UCSD-AML1 (cell line): ENCODE results near the gene PPP4R1.

Source experiments
- DNase-seq: peaks from one replicate; lab custom pipeline; 2025; ENCODE audit not compliant: unreplicated experiment; lab: John Stamatoyannopoulos, UW

PPP4R1 gene

DNA sequence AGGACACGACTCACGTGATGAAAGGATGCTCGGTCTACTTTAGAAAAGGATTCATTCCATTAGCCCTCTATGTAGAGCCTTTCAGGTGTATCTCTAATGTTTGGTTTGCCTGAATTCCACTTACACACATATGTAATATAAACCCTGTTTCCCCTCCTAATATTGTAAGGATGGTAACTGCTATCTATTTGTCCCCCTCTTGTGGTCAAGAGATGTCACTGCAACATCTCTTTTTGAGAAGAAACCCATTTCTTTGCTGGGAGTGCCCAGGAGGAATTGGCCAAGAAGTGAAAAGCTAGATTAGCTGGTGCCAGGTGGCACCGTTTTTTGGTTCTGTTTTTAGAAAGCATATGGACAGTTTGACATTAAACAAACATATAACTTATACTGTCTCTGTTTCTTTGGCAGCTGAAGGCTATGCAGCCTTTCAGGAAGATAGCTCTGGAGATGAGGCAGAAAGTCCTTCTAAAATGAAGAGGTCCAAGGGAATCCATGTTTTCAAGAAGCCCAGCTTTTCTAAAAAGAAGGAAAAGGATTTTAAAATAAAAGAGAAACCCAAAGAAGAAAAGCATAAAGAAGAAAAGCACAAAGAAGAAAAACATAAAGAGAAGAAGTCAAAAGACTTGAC is 97.8 kb downstream of the PPP4R1 start:
- DNase-seq: no peak

GRCh38 chr18:9513971-9514512 is 100.3 kb downstream of the PPP4R1 start:
- no peak for DNase-seq

GRCh38 chr18:9508446-9509025 is 105.8 kb downstream of the PPP4R1 start:
- DNase-seq: no peak

DNA sequence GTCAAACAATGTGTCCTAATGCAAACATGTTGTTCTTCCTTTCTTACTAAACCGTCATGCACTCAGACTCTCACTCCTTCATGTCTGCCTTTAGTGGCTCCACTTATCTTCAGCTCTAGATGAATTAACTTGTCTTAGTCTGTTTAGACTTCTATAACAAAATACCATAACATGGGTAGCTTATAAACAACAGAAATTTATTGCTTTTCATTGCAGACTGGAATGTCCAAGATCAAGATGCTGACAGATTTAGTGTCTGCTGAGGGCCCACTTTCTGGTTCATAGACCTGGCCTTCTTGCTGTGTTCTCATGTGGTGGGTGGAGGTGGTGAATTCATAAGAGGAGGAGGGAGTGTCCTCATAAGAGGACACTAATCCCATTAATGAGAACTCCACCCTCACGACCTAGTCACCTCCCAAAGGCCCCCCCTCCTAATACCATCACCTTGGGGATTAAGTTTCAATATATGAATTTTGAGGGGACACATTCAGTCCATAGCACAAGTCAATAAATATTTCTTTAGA is 106.7 kb downstream of the PPP4R1 start:
- DNase-seq: no peak

- DNase-seq: no peak
Measured at GRCh38 chr18:9506046-9506792, 108.1 kb downstream of the PPP4R1 start.
